SH-SY5Y (cell line): ENCODE measurements around the gene ACTG2.

Experiments used
- GATA2 ChIP-seq: IDR thresholded peaks from 2 replicates; pipeline ENCODE4 v1.6.1; 2011; ENCODE audit warnings: mild to moderate bottlenecking, low read depth, low read length
- GATA3 ChIP-seq: IDR thresholded peaks from 2 replicates; pipeline ENCODE4 v1.6.1; 2011; ENCODE audit warnings: low read depth, mild to moderate bottlenecking, low read length, moderate library complexity

DNA sequence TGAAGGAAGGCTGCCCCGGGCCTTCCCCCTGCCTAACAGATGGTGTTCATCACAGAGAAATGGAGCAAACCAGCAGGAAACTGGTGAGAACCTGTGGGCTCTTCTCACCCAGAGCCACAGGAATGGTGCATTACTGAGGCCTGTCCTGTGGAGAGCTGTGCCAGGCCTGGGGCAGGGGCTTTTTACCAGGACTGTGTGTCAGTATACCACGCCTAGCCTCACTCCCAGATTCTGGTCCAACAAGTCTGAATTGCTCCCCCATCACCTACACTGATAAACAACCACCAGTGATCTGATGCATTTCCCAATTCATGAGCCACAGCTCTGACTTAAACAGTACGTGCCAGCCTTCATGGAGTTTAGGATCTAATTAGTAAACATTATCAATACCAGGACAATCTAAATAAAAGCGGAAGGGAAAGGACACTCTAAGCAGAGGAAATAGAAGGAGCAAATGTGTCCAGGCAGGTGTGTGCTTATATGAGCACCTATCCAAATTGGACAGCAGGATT is 24.9 kb downstream of the ACTG2 start:
- TF ChIP-seq GATA3: no peak
- no peak for TF ChIP-seq GATA2
